GM18907 (cell line): ENCODE data around the gene EEF2K.
"Not testable (repeated sequence)": the region's sequence is repeated elsewhere in the genome, so short reads cannot be mapped to it uniquely, and the experiment has no call there.

Source experiments
- ATAC-seq: cut with Tn5 transposase; IDR thresholded peaks from one replicate; pipeline ENCODE4 v1.9.1; 2021; ENCODE audit warnings: mild to moderate bottlenecking, moderate library complexity; ENCODE audit not compliant: unreplicated experiment

EEF2K gene

DNA sequence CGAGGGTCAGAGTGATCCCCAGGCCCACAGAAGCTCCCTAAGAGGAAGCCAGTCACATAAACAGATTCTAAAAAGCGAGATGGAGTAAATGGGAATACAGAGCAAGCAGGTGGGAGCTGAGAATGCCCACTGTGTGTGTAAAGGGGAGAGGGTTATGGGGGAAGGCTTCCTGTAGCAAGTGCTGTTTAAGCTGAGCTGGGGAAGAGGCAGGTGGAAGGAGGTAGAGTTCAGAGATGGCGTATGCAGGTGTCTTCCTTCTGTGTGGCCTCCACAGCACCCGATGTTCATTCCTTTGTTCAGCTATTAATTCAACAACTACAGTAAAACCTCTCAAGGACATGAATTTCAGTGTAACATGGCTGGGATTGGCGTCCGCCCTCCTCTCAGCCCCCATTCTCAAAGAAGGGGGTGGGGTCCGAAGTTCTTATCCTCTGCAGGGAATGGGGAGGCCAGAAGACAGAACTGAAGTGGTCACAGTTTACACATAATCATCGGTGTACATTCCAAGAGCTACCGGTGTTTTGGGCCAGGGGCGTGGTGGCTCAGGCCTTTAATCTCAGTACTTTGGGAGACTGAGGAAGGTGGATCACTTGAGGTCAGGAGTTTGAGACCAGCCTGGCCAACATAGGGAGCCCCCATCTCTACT, 1.8 kb downstream of the EEF2K start:
- no peak for ATAC-seq

DNA sequence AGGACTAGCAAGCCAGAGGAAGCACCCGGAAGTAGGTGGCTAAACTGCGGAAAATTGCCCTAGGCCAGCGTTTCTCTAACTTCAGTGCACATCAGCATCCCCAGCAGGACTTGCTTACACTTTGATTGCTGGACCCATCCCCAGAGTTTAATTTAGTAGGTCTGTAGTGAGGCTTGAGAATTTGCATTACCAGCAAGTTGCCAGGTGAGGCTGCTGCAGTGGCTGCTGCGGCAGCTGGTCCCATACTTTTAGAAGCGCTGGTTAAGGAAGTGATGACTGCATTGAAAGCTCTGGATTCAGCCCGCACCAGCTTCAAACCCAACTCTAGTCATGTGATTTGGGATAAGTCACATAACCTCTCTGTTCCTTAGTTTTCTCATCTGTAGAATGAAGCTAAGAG, 4.2 kb downstream of the EEF2K start:
- ATAC-seq, result no peak

DNA sequence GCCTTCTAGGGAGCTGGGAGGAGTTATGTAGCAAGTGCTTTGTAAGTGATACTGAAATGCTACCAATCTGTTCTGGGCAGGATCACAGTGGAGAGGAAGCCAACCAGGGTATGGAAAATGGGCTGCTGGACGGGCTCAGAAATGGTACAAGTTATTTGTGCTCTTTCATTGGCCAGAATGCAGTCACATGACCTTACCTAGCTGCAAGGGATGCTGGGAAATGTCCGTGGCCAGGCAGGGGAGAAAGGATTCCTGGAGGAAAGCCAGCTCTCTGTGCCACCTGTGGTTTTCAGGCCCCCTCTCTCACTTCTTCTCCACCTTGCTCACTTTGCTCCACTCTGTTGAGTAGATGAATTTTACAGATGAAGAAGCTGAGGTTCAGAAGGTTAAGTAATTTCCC, 4.8 kb downstream of the EEF2K start:
- ATAC-seq, result no peak

DNA sequence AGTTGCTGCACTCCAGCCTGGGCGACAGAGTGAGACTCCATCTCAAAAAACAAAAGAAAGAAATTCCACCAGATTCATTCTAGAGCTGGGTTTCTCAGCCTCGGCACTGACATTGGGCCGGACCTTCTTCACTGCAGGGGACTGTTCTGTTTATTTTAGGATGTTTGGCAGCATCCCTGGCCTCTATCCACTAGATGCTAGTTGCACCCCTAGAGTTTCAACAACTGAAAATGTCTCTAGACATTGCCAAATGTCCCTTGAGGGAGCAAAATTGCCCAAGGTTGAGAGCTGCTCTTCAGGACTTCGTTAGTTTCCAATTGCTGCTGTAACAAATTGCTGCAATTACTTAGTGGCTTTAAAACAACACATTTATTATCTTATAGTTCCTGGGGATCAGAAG, 7.2 kb downstream of the EEF2K start:
- no peak for ATAC-seq

DNA sequence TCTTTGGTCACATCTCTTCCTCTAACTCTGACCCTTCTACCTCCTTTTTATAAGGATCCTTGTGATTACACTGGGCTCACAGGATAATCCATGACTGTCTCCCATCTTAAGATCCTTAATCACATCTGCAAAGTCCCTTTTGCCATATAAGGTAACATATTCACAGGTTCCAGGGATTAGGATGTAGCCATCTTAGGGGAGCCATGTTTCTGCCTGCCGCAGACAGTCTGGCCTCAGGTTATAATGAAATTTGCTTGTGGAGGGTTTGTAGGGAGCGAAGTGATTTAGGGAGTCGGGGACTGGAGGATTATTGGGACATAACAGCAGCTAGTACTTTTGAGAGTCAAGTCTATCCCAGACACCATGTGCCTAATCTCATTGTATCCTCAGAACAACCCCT, 7.7 kb downstream of the EEF2K start:
- ATAC-seq, result no peak

DNA sequence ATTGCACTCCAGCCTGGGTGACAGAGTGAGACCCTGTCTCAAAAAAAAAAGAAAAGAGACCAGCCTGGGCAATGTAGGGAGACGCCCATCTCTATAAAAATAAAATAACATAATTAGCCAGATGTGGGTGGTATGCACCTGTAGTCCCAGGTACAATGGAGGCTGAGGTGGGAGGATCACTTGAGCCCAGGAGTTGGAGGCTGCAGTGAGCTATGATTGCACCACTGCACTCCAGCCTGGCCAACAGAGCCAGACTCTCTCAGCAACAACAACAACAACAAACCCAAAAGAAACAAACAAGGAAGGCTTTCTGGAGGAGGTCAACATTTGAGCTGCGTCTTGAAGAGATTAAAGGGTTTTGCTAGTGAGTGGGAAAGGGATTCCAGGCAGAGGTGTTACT, 8.3 kb downstream of the EEF2K start:
- no peak for ATAC-seq

DNA sequence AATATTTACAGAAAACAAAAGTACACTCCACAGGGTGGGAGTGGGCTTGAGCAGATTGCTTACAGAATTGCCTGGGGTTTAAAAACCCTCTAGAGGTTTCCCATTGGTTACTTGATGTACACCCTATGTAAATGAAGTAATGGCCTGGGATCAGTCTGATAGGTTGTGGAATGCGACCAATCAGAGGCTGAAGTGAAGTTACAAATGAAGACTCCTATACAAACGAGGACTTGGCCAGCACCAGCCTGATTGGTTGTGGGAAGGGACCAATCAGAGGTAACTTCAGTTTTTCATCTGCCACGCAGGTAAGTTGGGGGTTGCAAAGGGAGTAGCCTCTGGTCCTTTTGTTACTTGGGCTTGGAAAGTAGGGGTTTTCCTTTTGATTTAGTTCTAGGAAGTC, 8.8 kb downstream of the EEF2K start:
- ATAC-seq, result no peak

DNA sequence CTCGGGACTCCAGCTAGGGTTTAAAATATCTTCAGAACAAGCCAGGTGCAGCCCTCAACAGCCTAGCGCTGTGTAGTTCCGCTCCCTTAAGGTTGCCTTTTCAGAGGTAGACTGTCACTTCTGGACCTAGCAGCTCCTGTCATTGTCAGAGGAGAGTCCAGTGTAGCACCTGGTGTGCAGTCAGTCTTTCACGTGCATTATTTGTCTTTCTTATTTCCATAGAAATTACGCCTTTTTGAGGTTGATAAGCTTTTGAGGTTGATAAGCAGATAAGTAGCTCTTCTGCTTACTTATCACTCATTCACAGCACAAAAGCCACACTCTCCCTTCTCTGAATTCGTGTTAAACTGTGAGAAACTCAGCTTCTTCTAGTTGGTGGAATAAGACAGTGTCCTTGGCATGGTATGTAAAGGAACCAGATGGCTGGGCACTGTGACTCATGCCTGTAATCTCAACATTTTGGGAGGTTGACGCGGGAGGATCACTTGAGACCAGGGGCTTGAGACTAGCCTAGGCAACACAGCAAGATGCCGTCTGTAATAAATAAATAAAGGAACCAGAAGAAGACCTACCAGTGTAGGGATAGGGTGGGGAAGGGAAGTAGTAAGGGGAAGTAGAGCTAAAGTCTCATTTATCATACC, 10.2 kb downstream of the EEF2K start:
- no peak for ATAC-seq

DNA sequence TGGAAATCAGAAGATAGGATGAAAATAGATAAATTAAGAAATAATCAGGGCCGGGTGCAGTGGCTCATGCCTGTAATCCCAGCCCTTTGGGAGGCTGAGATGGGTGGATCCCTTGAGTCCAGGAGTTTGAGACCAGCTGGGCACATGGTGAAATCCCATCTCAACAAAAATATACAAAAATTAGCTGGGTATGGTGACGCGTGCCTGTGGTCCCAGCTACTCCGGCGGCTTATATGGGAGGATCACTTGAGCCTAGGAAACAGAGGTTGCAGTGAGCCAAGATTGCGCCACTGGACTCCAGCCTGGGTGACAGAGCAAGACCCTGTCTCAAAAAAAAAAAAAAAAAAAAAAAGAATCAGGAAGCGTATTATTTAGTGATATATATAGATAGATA, 10.8 kb downstream of the EEF2K start:
- not testable (repeated sequence) for ATAC-seq

DNA sequence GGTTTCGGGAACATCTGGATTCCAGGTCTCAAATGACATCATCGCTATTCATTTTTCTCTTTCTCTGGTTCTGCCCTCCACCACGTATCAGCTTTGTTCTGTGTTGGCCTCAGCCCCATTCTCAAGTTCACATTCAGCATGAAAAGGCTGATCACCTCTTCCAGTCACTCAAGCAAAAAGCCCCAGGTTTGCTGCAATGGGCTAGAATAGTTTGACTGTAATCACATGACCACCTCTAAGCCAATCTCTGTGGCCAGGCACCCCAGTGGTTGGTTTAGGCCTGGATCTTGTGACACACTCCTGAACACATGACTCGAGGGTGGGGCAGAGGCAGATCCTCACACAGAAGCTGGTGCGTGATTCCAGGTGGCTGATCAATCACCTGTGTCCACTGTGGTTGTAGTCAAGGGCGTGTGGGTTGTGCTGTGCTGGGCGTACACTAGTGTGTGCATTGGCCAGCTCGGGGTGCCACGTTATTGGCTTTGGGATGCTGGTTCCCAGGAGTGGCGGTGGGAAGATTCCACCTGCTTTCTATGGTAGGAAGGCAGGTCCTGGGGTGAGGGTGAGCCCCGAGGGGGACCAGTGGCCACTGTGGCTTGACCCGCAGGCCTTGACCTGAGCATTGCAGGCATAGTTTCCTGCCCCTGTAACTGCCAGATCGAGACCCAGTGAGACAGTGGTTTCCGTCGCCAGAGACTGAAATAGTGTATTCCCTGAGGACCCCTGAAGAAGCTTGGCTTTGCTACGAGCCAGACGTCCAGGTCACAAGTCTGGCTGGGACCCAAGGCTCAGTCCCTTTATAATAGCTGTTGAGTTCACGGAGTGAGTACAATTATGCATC, 12.0 kb downstream of the EEF2K start:
- ATAC-seq, result peak; percentile 85

DNA sequence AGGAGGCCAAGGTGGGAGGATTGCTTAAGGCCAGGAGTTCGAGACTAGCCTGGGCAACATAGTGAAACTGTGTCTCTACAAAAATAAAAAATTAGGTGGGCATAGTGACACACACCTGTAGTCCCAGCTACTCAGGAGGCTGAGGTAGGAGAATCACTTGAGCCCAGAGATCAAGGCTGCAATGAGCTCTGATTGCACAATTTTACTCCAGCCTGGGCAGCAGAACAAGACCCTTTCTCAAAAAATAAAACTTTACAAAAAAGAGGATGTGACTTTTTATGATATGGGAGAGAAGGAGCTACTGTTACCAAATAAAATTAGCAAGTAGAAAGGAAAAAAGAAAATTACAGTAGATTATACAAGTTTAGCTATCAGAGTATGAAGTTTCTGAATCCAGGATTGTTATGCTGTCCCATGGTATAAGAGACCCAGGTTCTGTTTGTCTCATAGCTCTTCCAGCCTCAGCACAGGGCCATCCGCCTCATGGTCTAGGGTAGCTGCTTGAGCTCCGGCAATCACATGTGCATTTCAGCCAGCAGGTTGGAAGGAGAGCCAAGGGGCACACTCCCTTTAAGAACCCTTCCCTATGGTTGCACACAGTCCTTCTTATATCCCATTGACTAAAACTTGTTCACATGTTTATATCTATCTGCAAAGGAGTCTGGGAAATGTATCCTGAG, 13.5 kb downstream of the EEF2K start:
- ATAC-seq, result no peak

DNA sequence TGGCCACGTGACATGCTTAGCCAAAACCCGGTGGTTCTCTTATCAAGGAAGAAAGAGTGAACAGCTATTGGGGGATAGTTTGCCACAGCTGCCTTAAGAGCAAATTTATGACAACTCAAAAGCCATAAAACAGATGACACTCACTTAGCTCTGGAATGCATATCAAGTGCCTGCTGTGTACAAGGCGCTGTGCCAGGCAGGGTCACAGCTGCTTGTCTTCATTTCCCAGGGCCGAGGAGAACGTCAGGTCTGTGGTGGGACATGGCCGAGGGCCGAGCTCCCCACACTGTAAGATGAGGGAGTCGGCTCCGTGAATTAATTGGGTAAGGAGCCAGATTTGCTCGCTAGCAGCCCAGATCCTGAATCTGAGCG, 14.0 kb downstream of the EEF2K start:
- no peak for ATAC-seq

DNA sequence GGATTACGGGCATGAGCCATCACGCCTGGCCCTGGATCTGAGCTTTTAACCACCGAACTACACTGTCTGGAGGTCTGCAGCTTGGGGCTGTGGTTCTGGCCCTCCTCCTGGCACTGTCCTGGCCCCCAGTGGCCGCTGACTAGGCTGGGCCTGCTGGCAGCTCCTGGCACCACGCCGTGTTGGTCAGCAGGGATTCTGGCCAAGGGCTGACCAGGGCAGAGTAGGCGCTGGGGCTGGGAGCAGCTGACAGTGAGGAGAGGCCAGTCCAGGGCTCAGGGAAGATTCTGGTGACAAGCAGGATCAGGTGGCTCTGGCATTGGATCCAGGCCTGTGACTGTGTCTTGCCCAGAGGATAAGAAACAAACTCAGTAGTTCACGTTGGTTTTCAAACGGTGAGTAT, 14.6 kb downstream of the EEF2K start:
- no peak for ATAC-seq

DNA sequence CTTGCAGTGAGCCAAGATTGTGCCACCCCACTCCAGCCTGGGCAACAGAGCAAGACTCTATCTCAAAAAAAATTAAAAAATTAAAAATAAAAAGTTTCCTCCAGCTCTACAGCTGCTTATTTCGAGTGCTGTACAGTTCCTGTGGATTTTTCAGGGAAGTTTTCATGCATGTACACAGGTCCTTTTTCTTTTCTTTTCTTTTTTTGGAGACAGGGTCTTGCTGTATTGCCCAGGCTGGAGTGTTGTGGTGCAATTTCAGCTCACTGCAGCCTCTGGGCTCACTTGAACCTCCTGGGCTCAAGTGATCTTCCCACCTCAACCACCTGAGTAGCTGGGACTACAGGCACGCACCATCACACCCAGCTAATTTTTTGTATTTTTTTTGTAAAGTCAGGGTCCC, 15.9 kb downstream of the EEF2K start:
- no peak for ATAC-seq

DNA sequence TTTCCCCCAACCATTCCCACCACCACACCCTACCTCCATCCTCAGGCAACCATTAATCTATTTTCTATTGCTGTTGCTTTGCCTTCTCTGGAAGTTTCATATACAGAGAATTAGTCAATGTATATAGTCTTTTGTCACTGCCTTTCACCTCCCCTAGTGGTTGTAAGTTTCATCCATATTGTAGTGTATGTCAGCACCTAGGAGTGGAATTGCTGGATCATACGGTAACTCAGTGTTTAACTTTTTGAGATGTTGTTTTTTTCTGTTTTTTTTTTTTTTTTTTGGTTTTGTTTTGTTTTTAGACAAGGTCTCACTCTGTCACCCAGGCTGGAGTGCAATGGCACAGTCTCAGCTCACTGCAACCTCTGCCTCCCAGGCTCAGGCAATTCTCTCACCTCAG, 16.9 kb downstream of the EEF2K start:
- no peak for ATAC-seq

DNA sequence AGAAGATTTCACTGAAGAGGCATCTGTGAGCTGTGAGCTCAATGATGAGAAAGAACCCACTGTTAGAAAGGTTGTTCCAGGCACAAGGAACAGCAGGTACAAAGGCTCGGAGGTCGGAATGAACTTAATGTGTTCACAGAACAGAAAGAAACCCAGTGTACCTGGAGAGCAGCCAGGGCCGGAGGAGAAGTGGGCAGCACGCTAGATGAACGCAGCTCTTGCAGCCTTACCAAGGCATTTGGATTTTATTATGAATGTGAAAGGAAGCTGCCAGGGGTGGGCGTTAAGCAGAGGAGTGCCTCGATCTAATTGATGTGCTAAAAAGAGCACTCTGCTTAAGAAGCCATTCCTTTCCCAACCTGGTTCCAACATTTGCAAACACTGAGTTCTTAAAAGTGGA, 19.0 kb downstream of the EEF2K start:
- no peak for ATAC-seq

DNA sequence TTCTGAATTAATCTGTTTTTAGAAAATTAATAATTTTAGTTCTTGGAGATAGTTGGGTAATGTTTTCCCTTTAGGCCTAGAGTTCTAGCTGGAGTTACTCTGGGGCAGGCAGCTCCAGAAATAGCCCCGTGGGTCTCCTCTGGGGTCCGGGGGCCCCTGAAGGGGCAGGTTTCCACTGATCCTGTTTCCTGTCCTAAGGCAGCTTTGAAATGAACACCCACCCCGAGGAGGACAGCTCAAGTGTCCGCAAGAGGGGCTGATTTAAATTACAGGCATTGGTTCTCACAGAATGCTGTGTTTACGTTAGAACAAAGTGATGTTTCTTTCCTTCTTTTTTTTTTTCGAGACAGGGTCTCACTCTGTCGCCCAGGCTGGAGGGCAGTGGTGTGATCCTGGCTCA, 23.8 kb downstream of the EEF2K start:
- no peak for ATAC-seq

DNA sequence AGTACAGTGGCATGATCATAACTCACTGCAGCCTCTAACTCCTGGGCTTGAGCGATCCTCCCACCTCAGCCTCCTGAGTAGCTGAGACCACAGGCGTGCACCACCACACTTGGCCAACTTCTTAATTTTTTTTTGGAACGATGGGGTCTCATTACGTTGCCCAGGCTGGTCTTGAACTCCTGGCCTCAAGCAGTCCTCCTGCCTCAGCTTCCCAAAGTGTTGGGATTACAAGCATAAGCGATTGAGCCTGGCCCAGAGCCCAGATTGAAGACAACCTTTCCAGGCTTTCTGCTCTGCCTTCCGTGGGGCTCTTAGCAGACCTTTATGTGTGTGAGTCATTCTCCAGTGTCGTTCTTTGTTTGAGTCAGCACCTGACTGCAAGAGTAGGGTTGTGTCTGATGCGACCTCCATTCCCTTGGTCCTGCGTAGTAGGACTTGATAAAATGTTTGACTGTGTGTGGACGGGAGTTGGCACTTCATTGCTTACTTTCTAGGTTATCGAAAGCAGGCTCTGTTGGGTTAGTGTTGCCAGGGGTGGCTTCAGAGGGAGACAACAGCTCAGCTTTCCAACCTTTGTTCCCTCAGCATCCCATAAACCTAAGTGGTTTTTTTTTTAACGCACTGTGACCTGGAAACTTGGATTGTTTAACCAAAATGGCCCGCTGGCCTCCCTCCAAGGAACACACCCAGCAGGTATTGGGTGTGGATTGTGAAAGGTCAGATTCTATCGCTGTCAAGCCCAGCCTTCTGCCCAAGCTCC, 26.4 kb downstream of the EEF2K start:
- no peak for ATAC-seq

DNA sequence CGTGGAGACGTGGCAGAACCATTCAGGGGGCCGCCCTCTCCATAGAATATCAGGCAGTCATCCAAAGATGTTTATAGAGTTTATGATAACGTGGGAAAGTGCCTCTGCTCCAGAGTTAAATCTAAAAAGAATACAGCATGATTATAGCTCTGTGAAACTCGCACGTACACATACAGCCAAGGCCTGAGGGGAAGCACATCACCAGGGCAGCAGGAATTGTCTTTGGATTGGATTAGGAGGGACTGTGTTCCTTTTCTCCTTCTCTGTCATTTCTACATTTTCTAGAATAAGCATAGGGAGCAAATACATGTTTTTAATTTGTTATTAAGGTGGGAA, 26.9 kb downstream of the EEF2K start:
- no peak for ATAC-seq

DNA sequence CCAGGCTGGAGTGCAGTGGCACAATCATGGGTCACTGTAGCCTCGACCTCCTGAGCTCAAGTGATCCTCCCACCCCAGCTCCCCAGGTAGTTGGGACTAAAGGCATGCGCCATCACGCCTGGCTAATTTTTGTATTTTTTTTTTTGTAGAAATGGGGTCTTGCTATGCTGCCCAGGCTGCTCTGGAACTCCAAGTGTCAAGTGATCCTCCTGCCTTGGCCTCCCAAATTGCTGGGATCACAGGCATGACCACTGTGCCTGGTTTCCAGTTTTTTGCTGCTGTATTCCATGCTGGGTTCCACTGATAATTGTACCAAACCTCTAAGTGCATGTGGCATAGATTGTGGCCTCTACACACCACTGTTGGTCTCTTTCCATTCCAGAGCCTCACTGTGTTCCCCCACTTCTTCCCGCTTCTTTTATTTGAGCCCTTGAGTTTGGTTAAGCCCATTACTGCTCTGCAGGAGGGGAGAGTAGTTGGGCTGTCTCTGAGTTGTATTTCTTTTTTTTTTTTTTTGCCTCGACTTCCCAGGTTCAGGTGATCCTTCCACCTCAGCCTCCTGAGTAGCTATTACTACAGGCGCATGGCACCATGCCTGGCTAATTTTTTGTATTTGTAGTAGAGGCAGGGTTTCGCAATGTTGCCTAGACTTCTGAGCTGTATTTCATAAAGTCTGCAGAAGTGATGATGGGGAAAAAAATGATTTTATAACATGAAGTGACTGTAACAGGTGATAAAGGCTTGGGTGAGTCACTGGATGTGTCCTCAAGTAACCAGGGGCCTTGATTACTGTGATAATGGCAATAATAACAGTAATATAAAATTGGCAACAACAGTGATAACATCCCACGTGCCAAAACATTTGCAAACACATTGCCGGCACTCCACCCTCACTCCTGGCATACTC, 30.0 kb downstream of the EEF2K start:
- no peak for ATAC-seq
